Measurements from ENCODE around the gene CDK11B.

Gene CDK11B

GRCh38 chr1:1605034-1605591, 53.7 kb downstream of the CDK11B start:
- H3K4me3 Mint-ChIP-seq = no peak overlapping the region
- peak overlapping the region; percentile 16 for H3K27ac Mint-ChIP-seq
- H3K27me3 Mint-ChIP-seq = no peaks in the 10 kb centered on the region
- peaks cover 11% of the 10 kb centered on the region for H3K4me1 Mint-ChIP-seq (ENCODE audit: low read depth)
- H3K9me3 Mint-ChIP-seq (ENCODE audit: low read depth) = no peaks in the 10 kb centered on the region
- no peaks in the 10 kb centered on the region for H3K36me3 Mint-ChIP-seq

- no peak overlapping the region for H3K4me3 Mint-ChIP-seq
These were observed 54.3 kb downstream of the CDK11B start for GRCh38 chr1:1604374-1605033.

GRCh38 chr1:1603671-1604373, 55.0 kb downstream of the CDK11B start:
- no peak overlapping the region for H3K4me3 Mint-ChIP-seq
- no peaks in the 10 kb centered on the region for H3K36me3 Mint-ChIP-seq
- peaks cover 14% of the 10 kb centered on the region for H3K4me1 Mint-ChIP-seq (ENCODE audit: low read depth)
- H3K9me3 Mint-ChIP-seq (ENCODE audit: low read depth) = no peaks in the 10 kb centered on the region
- no peak overlapping the region for H3K27ac Mint-ChIP-seq
- H3K27me3 Mint-ChIP-seq = no peaks in the 10 kb centered on the region

More at GRCh38 chr1:1604374-1605033, 54.3 kb downstream of the CDK11B start:
- H3K27ac Mint-ChIP-seq = no peak overlapping the region
- H3K4me1 Mint-ChIP-seq (ENCODE audit: low read depth) = peaks cover 11% of the 10 kb centered on the region
- H3K9me3 Mint-ChIP-seq (ENCODE audit: low read depth) = no peaks in the 10 kb centered on the region
- no peaks in the 10 kb centered on the region for H3K27me3 Mint-ChIP-seq
- H3K36me3 Mint-ChIP-seq = no peaks in the 10 kb centered on the region

GRCh38 chr1:1602968-1603506, 55.8 kb downstream of the CDK11B start:
- H3K27ac Mint-ChIP-seq = no peak overlapping the region
- no peak overlapping the region for H3K4me3 Mint-ChIP-seq
- H3K36me3 Mint-ChIP-seq = no peaks in the 10 kb centered on the region
- no peaks in the 10 kb centered on the region for H3K27me3 Mint-ChIP-seq
- peaks cover 16% of the 10 kb centered on the region for H3K4me1 Mint-ChIP-seq (ENCODE audit: low read depth)
- no peaks in the 10 kb centered on the region for H3K9me3 Mint-ChIP-seq (ENCODE audit: low read depth)

DNA sequence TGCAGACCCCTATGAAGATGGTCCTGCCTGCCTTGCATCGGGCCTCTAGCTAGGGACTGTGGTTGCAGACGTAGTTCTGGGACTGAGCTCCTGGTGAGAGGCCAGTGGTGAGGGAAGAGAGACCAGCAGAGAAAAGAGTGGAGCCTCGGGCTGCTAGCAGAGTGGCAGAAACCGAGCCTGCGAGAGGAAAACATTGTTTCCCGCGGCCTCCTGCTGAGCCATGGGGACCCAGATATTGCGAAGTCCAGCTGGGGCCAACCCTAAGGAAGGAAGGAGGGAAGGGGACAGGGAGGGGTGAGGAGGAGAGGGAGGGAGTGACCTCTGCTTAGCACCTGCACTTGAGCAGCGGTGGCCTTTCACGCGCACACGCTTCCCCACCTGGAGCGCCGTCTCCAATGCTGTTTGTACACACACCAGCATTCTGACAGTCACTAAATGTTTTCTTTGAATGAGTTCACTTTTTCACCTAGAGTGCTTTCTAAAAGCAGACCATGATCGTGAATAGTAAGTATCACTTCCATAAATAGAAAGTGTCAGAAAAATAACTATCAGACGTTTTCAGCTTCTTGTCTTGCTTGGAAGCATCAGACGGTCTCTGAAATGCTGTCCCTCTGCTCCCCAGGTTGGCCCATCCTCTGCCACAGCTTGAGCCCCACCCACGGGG, 56.4 kb downstream of the CDK11B start:
- no peaks in the 10 kb centered on the region for H3K27me3 Mint-ChIP-seq
- no peaks in the 10 kb centered on the region for H3K9me3 Mint-ChIP-seq (ENCODE audit: low read depth)
- no peak overlapping the region for H3K27ac Mint-ChIP-seq
- H3K4me3 Mint-ChIP-seq = no peak overlapping the region
- H3K4me1 Mint-ChIP-seq (ENCODE audit: low read depth) = peaks cover 16% of the 10 kb centered on the region
- no peaks in the 10 kb centered on the region for H3K36me3 Mint-ChIP-seq

DNA sequence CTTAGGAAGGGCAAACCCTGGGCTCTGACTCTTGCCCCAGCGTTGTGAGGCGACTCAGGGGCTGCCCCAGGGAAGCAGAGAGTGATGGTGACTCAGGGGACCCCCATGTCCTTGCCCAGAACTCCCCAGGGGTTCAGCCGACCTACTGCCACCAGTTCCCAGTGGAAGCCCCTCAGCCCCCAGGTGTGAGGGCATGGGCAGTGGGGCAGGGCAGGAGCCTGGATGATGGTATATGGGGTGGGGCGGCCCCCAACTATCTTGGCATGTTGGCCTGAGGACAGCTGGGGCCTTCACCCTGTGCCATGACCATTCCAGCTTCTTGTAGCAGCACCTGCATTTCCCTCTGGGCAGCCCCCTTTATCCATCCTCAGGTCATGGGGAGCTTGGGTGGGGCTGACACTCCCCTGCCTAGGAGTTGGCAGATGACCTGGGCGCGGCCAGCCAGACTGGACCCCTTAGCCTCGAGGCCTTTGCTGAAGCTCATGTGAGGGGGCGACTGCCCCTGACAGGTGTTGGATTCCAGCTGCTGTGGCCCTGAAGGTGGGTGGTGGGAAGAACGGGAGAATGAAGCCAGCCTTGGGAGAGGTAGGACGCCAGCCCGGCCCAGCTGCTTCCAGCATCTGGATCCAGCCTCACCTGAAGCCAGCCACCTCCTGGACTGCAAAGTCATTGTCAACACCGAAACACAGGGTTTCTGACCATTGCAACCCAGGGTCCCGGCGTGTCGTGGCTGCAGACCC, 57.1 kb downstream of the CDK11B start:
- no peaks in the 10 kb centered on the region for H3K9me3 Mint-ChIP-seq (ENCODE audit: low read depth)
- H3K4me3 Mint-ChIP-seq = no peak overlapping the region
- no peaks in the 10 kb centered on the region for H3K36me3 Mint-ChIP-seq
- H3K27me3 Mint-ChIP-seq = no peaks in the 10 kb centered on the region
- peaks cover 10% of the 10 kb centered on the region for H3K4me1 Mint-ChIP-seq (ENCODE audit: low read depth)
- no peak overlapping the region for H3K27ac Mint-ChIP-seq

GRCh38 chr1:1600861-1601563, 57.8 kb downstream of the CDK11B start:
- H3K4me1 Mint-ChIP-seq (ENCODE audit: low read depth) = peaks cover 8% of the 10 kb centered on the region
- H3K9me3 Mint-ChIP-seq (ENCODE audit: low read depth) = no peaks in the 10 kb centered on the region
- H3K27me3 Mint-ChIP-seq = no peaks in the 10 kb centered on the region
- H3K4me3 Mint-ChIP-seq = peak overlapping the region; percentile 58
- no peak overlapping the region for H3K27ac Mint-ChIP-seq
- H3K36me3 Mint-ChIP-seq = no peaks in the 10 kb centered on the region

GRCh38 chr1:1599935-1600860, 58.6 kb downstream of the CDK11B start, which contains the start of gene FNDC10:
Gene FNDC10, minus strand, starts transcription at chr1:1600135. Its CDS starts 120 bp downstream, at chr1:1600015.
- Mint-ChIP-seq H3K27me3 (no peaks in the 10 kb centered on the region), H3K9me3 (ENCODE audit: low read depth) (no peaks in the 10 kb centered on the region), H3K27ac (peak within 1 kb of the TSS; percentile 54), H3K4me1 (ENCODE audit: low read depth) (peaks cover 8% of the 10 kb centered on the region), H3K36me3 (no peaks in the 10 kb centered on the region), H3K4me3 (peak within 1 kb of the TSS; percentile 66)

DNA sequence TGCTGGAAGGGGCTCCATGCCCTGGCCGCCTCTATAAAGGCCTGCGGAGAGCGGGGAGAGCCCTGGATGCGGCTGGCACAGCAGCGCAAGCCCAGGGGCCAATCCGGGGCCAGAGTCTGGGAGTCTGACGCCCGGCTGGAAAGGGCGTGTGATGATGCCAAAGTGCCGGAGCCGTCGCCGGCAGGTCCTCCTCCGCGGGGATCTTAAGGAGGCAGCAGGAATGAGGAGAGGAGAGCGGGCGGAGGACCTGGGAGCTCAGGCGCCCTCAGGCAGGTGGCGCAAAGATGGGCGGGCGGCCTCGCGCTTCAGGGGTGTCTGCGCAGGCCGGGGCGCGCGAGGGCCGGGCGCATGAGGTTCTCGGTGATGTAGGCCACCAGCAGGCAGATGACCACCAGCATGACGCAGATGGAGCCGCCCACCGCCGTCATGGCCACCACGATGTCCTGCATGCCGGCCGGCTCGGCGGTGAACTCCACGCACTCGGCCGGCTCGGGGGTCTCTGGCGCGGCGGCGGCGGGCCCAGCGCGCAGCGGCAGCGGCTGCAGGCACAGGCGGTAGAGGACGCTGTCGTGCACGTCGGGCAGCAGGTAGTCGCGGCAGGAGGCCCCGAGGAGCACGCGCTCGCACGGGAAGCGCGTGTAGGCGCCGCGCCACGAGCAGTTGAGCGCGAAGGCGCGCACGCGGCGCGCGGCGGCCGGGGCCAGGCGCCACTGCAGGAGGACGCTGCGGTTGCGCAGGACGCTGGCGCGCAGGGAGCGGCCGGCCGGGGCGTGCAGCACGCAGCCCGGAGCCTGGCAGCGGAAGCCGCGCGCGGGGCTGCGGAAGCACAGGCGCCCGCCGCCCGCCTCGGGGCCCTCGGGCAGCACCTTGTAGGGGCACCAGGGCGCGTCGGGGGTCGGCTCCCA, 59.5 kb downstream of the CDK11B start:
- no peaks in the 10 kb centered on the region for H3K9me3 Mint-ChIP-seq (ENCODE audit: low read depth)
- no peaks in the 10 kb centered on the region for H3K27me3 Mint-ChIP-seq
- H3K27ac Mint-ChIP-seq = peak overlapping the region; percentile 54
- H3K4me1 Mint-ChIP-seq (ENCODE audit: low read depth) = peaks cover 8% of the 10 kb centered on the region
- H3K36me3 Mint-ChIP-seq = no peaks in the 10 kb centered on the region
- H3K4me3 Mint-ChIP-seq = peak overlapping the region; percentile 66

- peak overlapping the region; percentile 66 for H3K4me3 Mint-ChIP-seq
- no peaks in the 10 kb centered on the region for H3K27me3 Mint-ChIP-seq
- H3K9me3 Mint-ChIP-seq (ENCODE audit: low read depth) = no peaks in the 10 kb centered on the region
- H3K36me3 Mint-ChIP-seq = no peaks in the 10 kb centered on the region
- peaks cover 8% of the 10 kb centered on the region for H3K4me1 Mint-ChIP-seq (ENCODE audit: low read depth)
- peak overlapping the region; percentile 54 for H3K27ac Mint-ChIP-seq
These were observed 60.1 kb downstream of the CDK11B start for GRCh38 chr1:1598720-1599029.

- Mint-ChIP-seq H3K27me3 (no peaks in the 10 kb centered on the region), H3K27ac (no peak overlapping the region), H3K36me3 (no peaks in the 10 kb centered on the region), H3K4me1 (ENCODE audit: low read depth) (peaks cover 8% of the 10 kb centered on the region), H3K9me3 (ENCODE audit: low read depth) (no peaks in the 10 kb centered on the region), H3K4me3 (peak overlapping the region; percentile 40)
These were observed 60.6 kb downstream of the CDK11B start for GRCh38 chr1:1598051-1598719.

DNA sequence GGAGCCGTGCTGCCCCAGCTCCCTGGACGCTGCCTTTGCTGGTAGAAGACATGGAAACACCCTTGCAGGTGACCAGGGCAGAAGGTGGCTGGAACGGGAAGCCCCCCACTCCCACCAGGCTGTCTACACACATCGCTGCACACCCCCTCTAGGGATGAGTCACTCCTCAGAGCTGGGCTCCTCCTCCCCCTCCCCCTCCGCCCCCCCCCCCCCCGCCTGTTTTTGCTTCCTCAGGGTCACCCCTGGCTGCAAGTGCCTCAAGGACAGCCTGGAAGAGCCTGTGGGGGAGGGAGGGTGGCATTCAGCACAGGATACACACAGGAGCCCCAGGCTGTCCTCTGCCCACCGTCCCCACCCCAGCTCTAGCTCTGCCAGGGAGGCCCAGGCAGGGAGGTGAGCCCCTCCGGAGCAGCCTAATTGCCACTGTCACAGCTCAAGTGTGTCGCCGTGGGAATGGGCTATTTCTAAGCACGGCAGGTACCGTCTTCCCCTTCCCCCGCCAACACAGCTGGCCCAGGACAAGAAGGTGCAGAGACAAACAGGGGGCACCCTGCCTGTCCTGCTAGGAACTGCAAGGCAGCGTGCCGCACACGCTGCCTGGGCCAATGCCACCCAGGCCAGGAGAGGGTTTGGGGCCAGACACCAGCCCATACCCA, 61.4 kb downstream of the CDK11B start:
- no peaks in the 10 kb centered on the region for H3K36me3 Mint-ChIP-seq
- H3K9me3 Mint-ChIP-seq (ENCODE audit: low read depth) = no peaks in the 10 kb centered on the region
- no peaks in the 10 kb centered on the region for H3K27me3 Mint-ChIP-seq
- H3K4me3 Mint-ChIP-seq = peak overlapping the region; percentile 40
- H3K4me1 Mint-ChIP-seq (ENCODE audit: low read depth) = peaks cover 8% of the 10 kb centered on the region
- no peak overlapping the region for H3K27ac Mint-ChIP-seq
